CD4-positive, alpha-beta T cell (primary cell): ENCODE measurements around the gene BAG3. TPM values are rescaled to one million over a fixed set of nuclear protein-coding genes. Genes with fewer than 3 reads are reported as not detected.

Experiments
- ATAC-seq: fragments of 200-7000 bp; cut with Tn5 transposase; one replicate; pipeline ENCODE4 v1.10.0; 2022; ENCODE audit warnings: mild to moderate bottlenecking; ENCODE audit not compliant: poor library complexity
- CTCF ChIA-PET: fragments of 350-600 bp; sonication (Branson Sonifier 250); formaldehyde crosslinking; loops from one replicate; lab custom pipeline; 2021; ENCODE audit warnings: antibody characterized with exemption, inconsistent platforms; lab: Charles Lee
- POLR2A ChIA-PET: fragments of 350-600 bp; sonication (Branson Sonifier 250); formaldehyde crosslinking; loops from one replicate; lab custom pipeline; 2021; ENCODE audit warnings: antibody characterized with exemption, inconsistent platforms; lab: Charles Lee
- DNase-seq, 14 experiments: peaks; one replicate each; pipeline ENCODE4 v3.0.0-alpha.2; 2013 to 2020; ENCODE audit warnings: mixed read lengths in 2 of 14
- H3K27ac ChIP-seq, 2 donors: one replicate each; pipeline versions ENCODE4 v1.5.1 to v1.7.0; 2013; ENCODE audit warnings: low read length in 2 of 2, low read depth in 1 of 2, mild to moderate bottlenecking in 1 of 2
- H3K27me3 ChIP-seq, 2 experiments: 1 replicate in 1 of 2; 2 replicates in 1 of 2; pipeline versions ENCODE4 v1.6.1 to v1.7.0; 2013; ENCODE audit warnings: low read length in 2 of 2, control low read depth in 1 of 2, mild to moderate bottlenecking in 1 of 2, moderate library complexity in 1 of 2; ENCODE audit not compliant: insufficient read depth in 2 of 2, control insufficient read depth in 1 of 2
- H3K36me3 ChIP-seq: one replicate; pipeline ENCODE4 v1.6.1; 2013; ENCODE audit warnings: low read length, control low read depth; ENCODE audit not compliant: insufficient read depth
- H3K4me1 ChIP-seq: one replicate; pipeline ENCODE4 v1.6.1; 2013; ENCODE audit warnings: low read length, control low read depth; ENCODE audit not compliant: insufficient read depth
- H3K4me3 ChIP-seq: one replicate; pipeline ENCODE4 v1.5.1; 2013; ENCODE audit warnings: mild to moderate bottlenecking, low read length, moderate library complexity
- H3K9me3 ChIP-seq, 2 experiments: 1 replicate in 1 of 2; 2 replicates in 1 of 2; pipeline versions ENCODE4 v1.6.1 to v1.7.0; 2013; ENCODE audit warnings: low read length in 2 of 2, mild to moderate bottlenecking in 2 of 2, control low read depth in 1 of 2, moderate library complexity in 1 of 2; ENCODE audit not compliant: control insufficient read depth in 1 of 2, insufficient read depth in 1 of 2
- H3K27ac Mint-ChIP-seq: one replicate; pipeline ENCODE4 v1.8.0; 2020; ENCODE audit warnings: mixed read lengths
- H3K27me3 Mint-ChIP-seq: one replicate; pipeline ENCODE4 v1.8.0; 2021; ENCODE audit warnings: mixed read lengths
- H3K36me3 Mint-ChIP-seq: one replicate; pipeline ENCODE4 v1.8.0; 2021; ENCODE audit warnings: low read depth, mixed read lengths
- H3K4me1 Mint-ChIP-seq: one replicate; pipeline ENCODE4 v1.8.0; 2021; ENCODE audit warnings: low read depth, mixed read lengths
- H3K4me3 Mint-ChIP-seq: one replicate; pipeline ENCODE4 v1.8.0; 2020; ENCODE audit warnings: mild to moderate bottlenecking, mixed read lengths
- H3K9me3 Mint-ChIP-seq: one replicate; pipeline ENCODE4 v1.8.0; 2020; ENCODE audit warnings: mixed read lengths
- intact Hi-C, 2 experiments: fragments of 100-400 bp; cut with DNase I in 1 of 2; cut with micrococcal nuclease in 1 of 2; formaldehyde crosslinking; loops; one replicate each; pipeline versions ENCODE4 v1.15.1 to v1.9.0; 2023 to 2025; cut with DNase I, micrococcal nuclease
- total RNA-seq, 174 experiments: library from RNA in 2 of 174; stranded (reverse) in 2 of 174; gene quantifications; one replicate each; pipeline ENCODE4 v1.2.3 and lab custom pipeline; 2021 to 2026
- TF ChIP-seq, protein P1 (sequence below): fragments of 200-600 bp; IDR thresholded peaks from one replicate; pipeline ENCODE4 v1.8.0; 2022; ENCODE audit warnings: antibody characterized with exemption, mild to moderate bottlenecking

BAG3 gene
- total RNA-seq, 2 experiments from 2014 or later = 65.1 to 65.8 TPM

DNA sequence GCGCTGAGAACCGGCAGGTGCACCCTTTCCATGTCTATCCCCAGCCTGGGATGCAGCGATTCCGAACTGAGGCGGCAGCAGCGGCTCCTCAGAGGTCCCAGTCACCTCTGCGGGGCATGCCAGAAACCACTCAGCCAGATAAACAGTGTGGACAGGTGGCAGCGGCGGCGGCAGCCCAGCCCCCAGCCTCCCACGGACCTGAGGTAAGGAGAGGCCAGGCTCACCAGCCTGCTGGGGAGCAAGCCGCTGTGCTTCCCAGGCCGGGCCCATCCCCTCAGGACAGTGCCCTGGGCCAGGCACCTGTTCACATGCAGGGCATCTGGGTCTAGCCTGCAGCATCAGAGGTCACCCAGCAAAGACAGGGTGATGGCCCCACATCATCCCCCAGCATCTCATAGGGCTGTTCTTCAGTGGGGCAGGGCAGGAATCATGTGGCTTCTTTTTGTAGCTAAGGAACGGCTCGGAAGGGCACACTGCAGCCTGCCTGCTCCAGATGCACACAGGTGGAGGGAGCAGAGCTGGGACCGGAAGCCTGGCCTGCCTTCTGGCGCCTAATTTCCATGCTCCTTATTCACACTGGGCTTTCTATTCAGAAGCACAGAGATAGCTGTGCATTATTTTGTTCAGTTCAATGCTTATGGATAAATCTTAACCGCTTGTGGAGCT lies 18.9 kb downstream of the BAG3 start:
- Histone ChIP-seq H3K9me3 (no peaks in the 10 kb centered on the region), H3K4me3 (no peak overlapping the region), H3K27ac (no peak overlapping the region), H3K36me3 (peaks cover 67% of the 10 kb centered on the region), H3K27me3 (no peaks in the 10 kb centered on the region), H3K4me1 (peaks cover 39% of the 10 kb centered on the region)
- ChIA-PET POLR2A (interaction anchor here (1.0 to 1.9 kb wide), 2 partner anchors 16 to 20 kb away, joined by 3 to 4 read pairs; no protein-coding TSS in a partner anchor), CTCF (no interaction called here)
- no peaks in the 10 kb centered on the region for H3K9me3 Mint-ChIP-seq
- peaks cover 39% of the 10 kb centered on the region for H3K4me1 Mint-ChIP-seq
- no peak overlapping the region for H3K27ac Mint-ChIP-seq
- no peak overlapping the region for H3K4me3 Mint-ChIP-seq
- TF ChIP-seq, protein P1, sequence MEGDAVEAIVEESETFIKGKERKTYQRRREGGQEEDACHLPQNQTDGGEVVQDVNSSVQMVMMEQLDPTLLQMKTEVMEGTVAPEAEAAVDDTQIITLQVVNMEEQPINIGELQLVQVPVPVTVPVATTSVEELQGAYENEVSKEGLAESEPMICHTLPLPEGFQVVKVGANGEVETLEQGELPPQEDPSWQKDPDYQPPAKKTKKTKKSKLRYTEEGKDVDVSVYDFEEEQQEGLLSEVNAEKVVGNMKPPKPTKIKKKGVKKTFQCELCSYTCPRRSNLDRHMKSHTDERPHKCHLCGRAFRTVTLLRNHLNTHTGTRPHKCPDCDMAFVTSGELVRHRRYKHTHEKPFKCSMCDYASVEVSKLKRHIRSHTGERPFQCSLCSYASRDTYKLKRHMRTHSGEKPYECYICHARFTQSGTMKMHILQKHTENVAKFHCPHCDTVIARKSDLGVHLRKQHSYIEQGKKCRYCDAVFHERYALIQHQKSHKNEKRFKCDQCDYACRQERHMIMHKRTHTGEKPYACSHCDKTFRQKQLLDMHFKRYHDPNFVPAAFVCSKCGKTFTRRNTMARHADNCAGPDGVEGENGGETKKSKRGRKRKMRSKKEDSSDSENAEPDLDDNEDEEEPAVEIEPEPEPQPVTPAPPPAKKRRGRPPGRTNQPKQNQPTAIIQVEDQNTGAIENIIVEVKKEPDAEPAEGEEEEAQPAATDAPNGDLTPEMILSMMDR = no peak
- intact Hi-C loops = no loop called here
- no peaks in the 10 kb centered on the region for H3K27me3 Mint-ChIP-seq
- ATAC-seq (no peak), DNase-seq (no peak)
- peaks cover 67% of the 10 kb centered on the region for H3K36me3 Mint-ChIP-seq

DNA sequence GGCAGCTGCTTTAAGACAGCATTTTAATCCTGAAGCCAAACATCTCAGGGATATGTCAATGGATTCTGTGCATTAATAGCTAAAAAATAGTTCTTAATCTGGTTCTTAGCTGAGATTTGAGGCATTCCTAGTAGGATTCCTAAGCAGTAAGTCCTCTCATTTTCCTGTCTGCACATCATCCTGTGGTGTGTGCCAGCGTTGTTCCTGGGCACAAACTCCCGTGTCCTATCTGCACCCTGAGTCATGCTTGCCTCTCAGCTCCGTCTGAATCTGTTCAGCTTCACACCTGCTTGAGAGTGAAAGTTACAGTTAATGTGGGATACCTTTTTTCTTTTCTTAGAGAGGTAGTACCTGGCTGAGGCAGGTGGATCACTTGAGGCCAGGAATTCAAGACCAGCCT lies 19.5 kb downstream of the BAG3 start:
- TF ChIP-seq, protein P1 = no peak

DNA sequence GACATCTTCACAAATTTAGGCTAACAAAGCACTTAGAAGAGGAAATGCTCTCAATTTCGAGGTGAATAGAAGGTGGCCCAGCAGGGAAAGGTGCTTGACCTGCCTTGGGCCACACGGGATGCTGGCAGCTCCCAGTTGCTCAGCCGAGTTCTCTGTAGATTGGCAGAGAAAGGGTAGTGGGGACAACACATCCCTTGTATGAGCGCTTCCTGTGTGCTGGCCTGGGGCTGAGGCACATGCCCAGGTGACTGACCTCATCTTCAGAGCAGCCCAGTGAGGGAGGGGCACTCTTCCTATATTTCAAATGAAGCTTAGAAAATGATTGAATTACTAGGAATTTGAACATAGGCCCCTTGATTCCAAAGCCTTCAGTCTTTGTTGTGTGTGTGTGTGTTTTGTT lies 20.2 kb downstream of the BAG3 start:
- Histone ChIP-seq H3K9me3 (no peaks in the 10 kb centered on the region), H3K27ac (no peak overlapping the region), H3K4me3 (no peak overlapping the region), H3K4me1 (peaks cover 28% of the 10 kb centered on the region), H3K27me3 (no peaks in the 10 kb centered on the region), H3K36me3 (peaks cover 73% of the 10 kb centered on the region)
- Mint-ChIP-seq H3K9me3 (no peaks in the 10 kb centered on the region), H3K4me3 (no peak overlapping the region), H3K36me3 (peaks cover 74% of the 10 kb centered on the region), H3K4me1 (peaks cover 32% of the 10 kb centered on the region), H3K27ac (no peak overlapping the region), H3K27me3 (no peaks in the 10 kb centered on the region)
- intact Hi-C loops = no loop called here
- ATAC-seq (no peak), DNase-seq (no peak)
- POLR2A ChIA-PET = interaction anchor here (1.9 kb wide), 1 partner anchor 18 kb away, joined by 4 read pairs; no protein-coding TSS in a partner anchor
- TF ChIP-seq, protein P1 = no peak
- CTCF ChIA-PET = no interaction called here

More for the DNA sequence above, 19.5 kb downstream of the BAG3 start:
- Mint-ChIP-seq H3K4me1 (peaks cover 38% of the 10 kb centered on the region), H3K9me3 (no peaks in the 10 kb centered on the region), H3K4me3 (no peak overlapping the region), H3K27me3 (no peaks in the 10 kb centered on the region), H3K36me3 (peaks cover 71% of the 10 kb centered on the region), H3K27ac (no peak overlapping the region)
- H3K36me3 ChIP-seq = peaks cover 71% of the 10 kb centered on the region
- H3K4me3 ChIP-seq = no peak overlapping the region
- intact Hi-C loops = no loop called here
- no peak for DNase-seq
- H3K27me3 ChIP-seq = no peaks in the 10 kb centered on the region
- POLR2A ChIA-PET = interaction anchor here (1.0 to 1.9 kb wide), 2 partner anchors 17 to 20 kb away, joined by 3 to 4 read pairs; no protein-coding TSS in a partner anchor
- ATAC-seq = no peak
- peaks cover 35% of the 10 kb centered on the region for H3K4me1 ChIP-seq
- no peak overlapping the region for H3K27ac ChIP-seq
- H3K9me3 ChIP-seq = no peaks in the 10 kb centered on the region
- CTCF ChIA-PET = no interaction called here
